ENCODE data around the gene KCNJ13. TPM values are rescaled to one million over a fixed set of nuclear protein-coding genes. Genes with fewer than 3 reads are reported as not detected.

The KCNJ13 gene
- total RNA-seq, 1 experiment from 2014 or later, result not detected

GRCh38 chr2:232783278-232783677, 6.9 kb upstream of the KCNJ13 start:
- Histone ChIP-seq H3K4me2 (no peak overlapping the region), H3K4me3 (no peak overlapping the region), H3K36me3 (ENCODE audit: low read depth) (peaks cover 25% of the 10 kb centered on the region), H2AFZ (no peak overlapping the region), H3K79me2 (ENCODE audit: low read depth) (no peaks in the 10 kb centered on the region), H3K9me3 (ENCODE audit: insufficient read depth, low read depth) (no peaks in the 10 kb centered on the region), H3F3A (ENCODE audit: insufficient read depth, low read depth) (peaks cover 26% of the 10 kb centered on the region), H4K20me1 (ENCODE audit: insufficient read depth) (no peaks in the 10 kb centered on the region), H3K27me3 (ENCODE audit: insufficient read depth, low read depth) (no peaks in the 10 kb centered on the region), H3K9me2 (ENCODE audit: insufficient read depth) (no peaks in the 10 kb centered on the region; the same call in 1 of the 2 replicates), H3K4me1 (replicated peaks; ENCODE audit: insufficient read depth) (peaks cover 11% of the 10 kb centered on the region), H3K27ac (no peak overlapping the region)
- intact Hi-C loops (cut with micrococcal nuclease; ENCODE audit: unreplicated experiment), result no loop called here
- no peak for DNase-seq
- ChIA-PET CTCF (no interaction called here), POLR2A (ENCODE audit: unreplicated experiment) (interaction anchor here (0.7 kb wide), 2 partner anchors 14 to 247 kb away, joined by 6 read pairs; no protein-coding TSS in a partner anchor)
- TF ChIP-seq EZH2 (IDR thresholded peaks at IDR 0.05; ENCODE audit: low read depth) (no peak), CTCF (conservative IDR thresholded peaks at IDR 0.05) (no peak)
- BruUV-seq (replicated peaks), result no TSS peak

GRCh38 chr2:232781765-232782164, 5.4 kb upstream of the KCNJ13 start:
- ChIA-PET POLR2A (ENCODE audit: unreplicated experiment) (interaction anchor here (0.7 kb wide), 1 partner anchor 192 kb away, joined by 4 read pairs; no protein-coding TSS in a partner anchor), CTCF (interaction anchor here (0.7 kb wide), 1 partner anchor 19 kb away, joined by 4 read pairs; no protein-coding TSS in a partner anchor)
- no peaks in the 10 kb centered on the region for H3K27me3 ChIP-seq (ENCODE audit: insufficient read depth, low read depth)
- peak; percentile 20 to 94 for DNase-seq
- TF ChIP-seq EZH2 (IDR thresholded peaks at IDR 0.05; ENCODE audit: low read depth) (no peak), CTCF (conservative IDR thresholded peaks at IDR 0.05) (no peak)
- H3K27ac ChIP-seq, result peak overlapping the region; percentile 57
- H3K4me1 ChIP-seq (replicated peaks; ENCODE audit: insufficient read depth), result peaks cover 11% of the 10 kb centered on the region
- H3K9me2 ChIP-seq (ENCODE audit: insufficient read depth), result no peaks in the 10 kb centered on the region; the same call in 1 of the 2 replicates
- intact Hi-C loops (cut with micrococcal nuclease; ENCODE audit: unreplicated experiment), result no loop called here
- no TSS peak for BruUV-seq (replicated peaks)
- no peaks in the 10 kb centered on the region for H3K9me3 ChIP-seq (ENCODE audit: insufficient read depth, low read depth)
- no peak overlapping the region for H2AFZ ChIP-seq
- no peaks in the 10 kb centered on the region for H3K79me2 ChIP-seq (ENCODE audit: low read depth)
- H3K4me2 ChIP-seq, result 0 out of 2 replicates have a peak overlapping the region, but pooled peaks have one; percentile 1
- H4K20me1 ChIP-seq (ENCODE audit: insufficient read depth), result no peaks in the 10 kb centered on the region
- peaks cover 15% of the 10 kb centered on the region for H3K36me3 ChIP-seq (ENCODE audit: low read depth)
- H3F3A ChIP-seq (ENCODE audit: insufficient read depth, low read depth), result peaks cover 28% of the 10 kb centered on the region
- H3K4me3 ChIP-seq, result no peak overlapping the region

GRCh38 chr2:232779934-232780333, 3.6 kb upstream of the KCNJ13 start:
- Histone ChIP-seq H3K4me1 (replicated peaks; ENCODE audit: insufficient read depth) (peaks cover 27% of the 10 kb centered on the region), H3K27me3 (ENCODE audit: insufficient read depth, low read depth) (no peaks in the 10 kb centered on the region), H4K20me1 (ENCODE audit: insufficient read depth) (no peaks in the 10 kb centered on the region), H3K27ac (no peak overlapping the region), H3K36me3 (ENCODE audit: low read depth) (peaks cover 13% of the 10 kb centered on the region), H3K9me2 (ENCODE audit: insufficient read depth) (no peaks in the 10 kb centered on the region; the same call in 1 of the 2 replicates), H3K4me2 (no peak overlapping the region), H3K79me2 (ENCODE audit: low read depth) (no peaks in the 10 kb centered on the region), H2AFZ (no peak overlapping the region), H3F3A (ENCODE audit: insufficient read depth, low read depth) (peaks cover 37% of the 10 kb centered on the region), H3K9me3 (ENCODE audit: insufficient read depth, low read depth) (no peaks in the 10 kb centered on the region), H3K4me3 (no peak overlapping the region)
- BruUV-seq (replicated peaks), result no TSS peak
- CTCF ChIA-PET, result no interaction called here
- POLR2A ChIA-PET (ENCODE audit: unreplicated experiment), result interaction anchor here (0.6 kb wide), 1 partner anchor 55 kb away, joined by 3 read pairs; no protein-coding TSS in a partner anchor
- DNase-seq, result no peak
- TF ChIP-seq EZH2 (IDR thresholded peaks at IDR 0.05; ENCODE audit: low read depth) (no peak), CTCF (conservative IDR thresholded peaks at IDR 0.05) (no peak)
- intact Hi-C loops (cut with micrococcal nuclease; ENCODE audit: unreplicated experiment), result no loop called here
